Neutrophil (primary cell): ENCODE data around the gene RIOK2.

Source experiments
- H3K27ac ChIP-seq: fragments of 200-600 bp; sonication (generic); 2 replicates; pipeline ENCODE4 v1.5.1; 2016; ENCODE audit warnings: mild to moderate bottlenecking, moderate library complexity
- H3K27me3 ChIP-seq: fragments of 200-600 bp; sonication (generic); 2 replicates; pipeline ENCODE4 v1.6.0; 2016; ENCODE audit warnings: mild to moderate bottlenecking
- H3K36me3 ChIP-seq: fragments of 200-600 bp; sonication (generic); 2 replicates; pipeline ENCODE4 v1.5.1; 2017
- H3K4me1 ChIP-seq, 2 experiments: fragments of 200-600 bp in 1 of 2; sonication (generic) in 1 of 2; 1 replicate in 1 of 2; 2 replicates in 1 of 2; pipeline versions ENCODE4 v1.5.1 to v1.6.1; 2013 to 2016; ENCODE audit warnings: low read depth in 1 of 2, low read length in 1 of 2, mild to moderate bottlenecking in 1 of 2, moderate library complexity in 1 of 2; ENCODE audit not compliant: control insufficient read depth in 1 of 2, insufficient read depth in 1 of 2
- H3K4me3 ChIP-seq, 2 experiments: fragments of 200-600 bp in 1 of 2; sonication (generic) in 1 of 2; 1 replicate in 1 of 2; 2 replicates in 1 of 2; pipeline ENCODE4 v1.5.1; 2013 to 2016; ENCODE audit warnings: low read depth in 1 of 2, low read length in 1 of 2, mild to moderate bottlenecking in 1 of 2, moderate library complexity in 1 of 2
- H3K9me3 ChIP-seq: fragments of 200-600 bp; sonication (generic); 2 replicates; pipeline ENCODE4 v1.5.1; 2016
- CTCF ChIP-seq: fragments of 200-600 bp; sonication (generic); IDR thresholded peaks from 2 replicates; pipeline ENCODE4 v1.5.1; 2016; ENCODE audit warnings: antibody characterized with exemption

RIOK2 gene

DNA sequence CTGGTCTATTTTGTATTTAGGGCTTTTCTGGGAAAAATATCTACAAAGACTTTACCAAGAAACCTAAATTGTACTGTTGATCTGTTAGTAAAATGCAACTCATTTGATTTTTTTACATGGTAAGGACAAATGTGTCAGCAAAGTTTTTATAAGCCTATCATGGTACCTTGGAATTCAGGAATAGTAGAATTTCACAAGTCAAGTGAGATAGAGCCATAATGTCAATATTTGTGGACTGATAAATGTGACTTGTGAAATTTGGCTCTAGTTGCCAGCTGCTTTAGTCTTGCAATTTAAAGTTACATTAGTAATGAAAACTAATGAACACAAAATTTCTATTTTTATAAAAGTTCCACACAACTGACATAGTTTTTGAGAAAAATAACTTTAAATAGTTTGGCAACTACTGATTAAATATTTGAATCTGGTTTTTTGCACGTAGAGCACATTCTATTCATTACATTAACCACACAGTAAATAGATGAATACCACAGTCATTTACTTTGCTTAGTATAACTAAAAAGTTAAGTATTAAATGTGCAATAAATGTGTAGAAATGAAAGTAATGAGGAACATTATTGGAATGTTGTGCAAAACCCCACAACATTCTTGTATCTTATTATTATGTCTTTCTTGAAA, 41.2 kb upstream of the RIOK2 start:
- H3K27ac ChIP-seq: no peak overlapping the region
- no peak for TF ChIP-seq CTCF
- no peaks in the 10 kb centered on the region for H3K27me3 ChIP-seq
- H3K4me3 ChIP-seq: no peak overlapping the region
- H3K9me3 ChIP-seq: no peaks in the 10 kb centered on the region
- no peaks in the 10 kb centered on the region for H3K36me3 ChIP-seq
- H3K4me1 ChIP-seq: no peaks in the 10 kb centered on the region

DNA sequence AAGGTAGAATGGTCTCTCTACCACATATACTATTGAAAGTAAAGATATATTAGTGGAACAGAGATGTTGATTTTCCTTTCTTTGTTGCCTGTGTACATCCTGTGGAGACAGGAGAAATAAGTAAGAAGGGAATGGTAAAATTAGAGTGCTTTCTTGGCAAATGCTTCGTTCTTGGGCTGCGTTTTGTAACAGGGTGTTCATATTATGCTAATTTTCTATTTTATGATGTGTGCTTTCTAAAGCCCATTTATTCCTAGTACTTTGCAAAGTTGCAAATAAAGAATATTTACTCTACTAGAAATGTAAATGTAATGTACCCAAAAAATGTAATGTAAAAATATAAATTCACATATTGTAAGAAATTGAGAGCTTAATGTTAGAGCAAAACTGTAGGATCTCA, 40.5 kb upstream of the RIOK2 start:
- Histone ChIP-seq H3K4me1 (no peaks in the 10 kb centered on the region), H3K36me3 (no peaks in the 10 kb centered on the region), H3K27ac (no peak overlapping the region), H3K9me3 (no peaks in the 10 kb centered on the region), H3K27me3 (no peaks in the 10 kb centered on the region), H3K4me3 (no peak overlapping the region)
- TF ChIP-seq CTCF: no peak

- no peaks in the 10 kb centered on the region for H3K4me1 ChIP-seq
- no peaks in the 10 kb centered on the region for H3K27me3 ChIP-seq
- no peaks in the 10 kb centered on the region for H3K9me3 ChIP-seq
- no peak overlapping the region for H3K4me3 ChIP-seq
- no peak overlapping the region for H3K27ac ChIP-seq
- no peak for TF ChIP-seq CTCF
- no peaks in the 10 kb centered on the region for H3K36me3 ChIP-seq
Observed at GRCh38 chr5:97209343-97209742, 26.3 kb upstream of the RIOK2 start.

DNA sequence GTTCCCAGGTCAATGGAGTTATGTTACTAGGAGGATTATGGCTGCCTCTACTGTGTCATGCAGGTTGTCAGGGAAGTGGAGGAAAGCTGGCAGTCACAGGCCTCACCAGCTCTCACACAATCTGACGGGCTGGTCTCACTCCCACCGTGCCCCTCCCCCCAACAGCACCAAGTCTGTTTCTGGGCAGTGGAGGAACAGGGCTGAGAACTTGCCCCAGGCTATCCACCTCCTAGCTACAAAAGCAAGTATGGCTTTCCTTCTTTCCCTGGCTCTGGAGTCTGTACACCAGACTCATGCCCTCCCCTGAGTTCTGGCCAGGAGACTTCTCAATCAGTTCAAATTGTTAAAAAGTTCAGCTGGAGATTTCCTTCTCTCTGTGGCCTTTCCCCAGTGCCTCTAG, 25.7 kb upstream of the RIOK2 start:
- H3K36me3 ChIP-seq: no peaks in the 10 kb centered on the region
- H3K27ac ChIP-seq: no peak overlapping the region
- no peak for TF ChIP-seq CTCF
- H3K4me1 ChIP-seq: no peaks in the 10 kb centered on the region
- H3K9me3 ChIP-seq: no peaks in the 10 kb centered on the region
- no peaks in the 10 kb centered on the region for H3K27me3 ChIP-seq
- no peak overlapping the region for H3K4me3 ChIP-seq

DNA sequence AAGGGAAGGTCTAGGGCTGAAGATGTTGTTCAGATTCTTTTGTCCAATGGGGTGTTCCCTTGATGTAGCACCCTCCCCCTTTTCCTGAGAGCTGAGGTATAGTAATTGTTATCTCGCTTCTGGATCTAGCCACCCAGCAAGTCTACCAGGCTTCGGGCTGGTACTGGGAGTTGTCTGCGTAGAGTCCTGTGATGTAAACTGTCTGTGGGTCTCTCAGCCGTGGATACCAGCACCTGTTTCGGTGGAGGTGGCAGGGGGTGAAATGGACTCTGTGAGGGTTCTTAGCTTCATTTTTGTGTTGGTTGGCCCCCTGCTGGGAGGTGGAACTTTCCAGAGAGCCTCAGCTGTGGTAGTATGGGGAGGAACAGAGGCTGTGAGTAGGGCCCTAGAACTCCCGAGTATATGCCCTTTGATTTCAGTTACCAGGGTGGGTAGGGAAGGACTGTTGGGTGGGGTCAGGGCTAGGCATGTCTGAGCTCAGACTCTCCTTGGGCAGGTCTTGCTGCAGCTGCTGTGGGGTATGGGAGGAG, 25.2 kb upstream of the RIOK2 start:
- Histone ChIP-seq H3K27ac (no peak overlapping the region), H3K36me3 (no peaks in the 10 kb centered on the region), H3K4me1 (no peaks in the 10 kb centered on the region), H3K4me3 (no peak overlapping the region), H3K27me3 (no peaks in the 10 kb centered on the region), H3K9me3 (no peaks in the 10 kb centered on the region)
- TF ChIP-seq CTCF: no peak
